Mucosa of stomach (tissue), 1 donor: ENCODE results near the gene DKKL1.
A peak's percentile ranks its signal among the peaks of the same experiment; 100 is the strongest.
"Not testable (repeated sequence)": the region's sequence is repeated elsewhere in the genome, so short reads cannot be mapped to it uniquely, and the experiment has no call there.

ENCODE experiments used
- H3K27me3 ChIP-seq: one replicate; pipeline ENCODE4 v1.7.0; 2013; ENCODE audit warnings: mild to moderate bottlenecking, low read length; ENCODE audit not compliant: control insufficient read depth, insufficient read depth
- H3K36me3 ChIP-seq: one replicate; pipeline ENCODE4 v1.7.0; 2013; ENCODE audit warnings: low read length; ENCODE audit not compliant: control insufficient read depth, insufficient read depth
- H3K4me1 ChIP-seq: one replicate; pipeline ENCODE4 v1.7.0; 2013; ENCODE audit warnings: mild to moderate bottlenecking, low read length; ENCODE audit not compliant: control insufficient read depth, insufficient read depth
- H3K4me3 ChIP-seq: one replicate; pipeline ENCODE4 v1.7.0; 2013; ENCODE audit warnings: low read length
- H3K9ac ChIP-seq: one replicate; pipeline ENCODE4 v1.7.0; 2013; ENCODE audit warnings: mild to moderate bottlenecking, low read length, moderate library complexity
- H3K9me3 ChIP-seq: one replicate; pipeline ENCODE4 v1.7.0; 2013; ENCODE audit warnings: mild to moderate bottlenecking, low read length, moderate library complexity; ENCODE audit not compliant: control insufficient read depth
- donor health status: Pancreatic carcinoma.

Gene DKKL1

DNA sequence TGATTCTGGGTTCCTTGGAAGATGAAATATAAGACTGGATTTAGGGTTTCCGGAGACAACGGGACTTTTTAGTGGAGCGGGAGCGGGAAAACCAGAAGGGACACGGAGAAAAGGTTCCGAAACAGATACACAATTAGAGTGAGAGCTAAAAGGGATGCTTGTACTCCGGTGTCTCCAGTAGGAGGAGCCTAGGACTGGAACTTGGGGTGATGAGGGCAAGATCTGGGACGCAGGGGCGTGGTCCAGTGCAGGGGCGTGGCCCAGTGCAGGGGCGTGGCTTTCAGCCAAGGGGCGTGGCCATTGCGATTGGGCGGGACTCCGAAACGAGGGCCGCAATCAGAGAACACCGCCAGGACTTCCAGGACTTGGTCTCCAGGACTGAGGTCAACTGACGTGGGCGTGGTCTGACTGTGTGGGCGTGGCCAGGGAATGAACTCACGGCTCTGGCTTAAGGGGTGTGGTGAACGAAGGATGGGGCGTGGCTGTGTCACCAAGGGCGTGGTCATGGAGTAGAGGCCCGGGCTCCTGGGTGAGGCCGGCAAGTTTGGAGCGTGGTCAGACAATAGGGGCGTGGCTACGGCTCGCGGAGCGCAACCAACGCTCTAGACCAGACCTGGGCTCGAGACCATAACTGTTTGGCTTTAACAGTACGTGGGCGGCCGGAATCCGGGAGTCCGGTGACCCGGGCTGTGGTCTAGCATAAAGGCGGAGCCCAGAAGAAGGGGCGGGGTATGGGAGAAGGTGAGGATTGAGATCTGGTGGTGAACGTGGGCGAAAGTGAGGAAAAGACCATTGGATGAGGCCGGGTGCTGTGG, at the start of gene DKKL1:
TSS of gene DKKL1 (plus strand) at position 610 of the 815 bp plus-strand sequence. CDS start at position 732, 122 bp downstream.
- Histone ChIP-seq H3K9me3 (no peaks in the 10 kb centered on the region), H3K36me3 (no peaks in the 10 kb centered on the region), H3K4me3 (no peak within 1 kb of the TSS), H3K9ac (peak within 1 kb of the TSS; percentile 53), H3K27me3 (peaks cover 16% of the 10 kb centered on the region), H3K4me1 (peaks cover 28% of the 10 kb centered on the region)

GRCh38 chr19:49315111-49315510, 48.6 kb upstream of the DKKL1 start:
- Histone ChIP-seq H3K4me3 (no peak overlapping the region), H3K9me3 (no peaks in the 10 kb centered on the region), H3K4me1 (no peaks in the 10 kb centered on the region), H3K9ac (no peak overlapping the region), H3K36me3 (no peaks in the 10 kb centered on the region), H3K27me3 (no peaks in the 10 kb centered on the region)

DNA sequence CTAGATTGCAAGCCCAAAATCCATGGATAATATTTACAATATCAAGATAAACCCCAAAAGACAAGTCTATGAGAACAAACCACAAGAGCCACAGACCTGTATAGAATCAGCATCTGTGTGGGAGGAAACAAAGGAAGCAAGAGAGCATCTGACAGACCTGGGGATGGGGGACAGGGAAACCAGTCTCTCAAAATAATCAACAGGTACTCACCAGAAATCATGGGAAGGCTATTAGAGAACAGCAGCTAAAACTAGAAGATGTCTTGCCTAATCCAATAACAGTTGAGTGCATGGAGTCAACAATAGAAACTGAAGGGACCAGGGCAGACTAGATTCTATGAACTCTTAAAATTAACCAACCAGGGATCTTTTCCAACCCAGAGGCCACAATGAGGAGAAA, 47.4 kb upstream of the DKKL1 start:
- H3K27me3 ChIP-seq = no peaks in the 10 kb centered on the region
- H3K4me1 ChIP-seq = no peaks in the 10 kb centered on the region
- no peaks in the 10 kb centered on the region for H3K9me3 ChIP-seq
- no peak overlapping the region for H3K4me3 ChIP-seq
- no peaks in the 10 kb centered on the region for H3K36me3 ChIP-seq
- no peak overlapping the region for H3K9ac ChIP-seq

DNA sequence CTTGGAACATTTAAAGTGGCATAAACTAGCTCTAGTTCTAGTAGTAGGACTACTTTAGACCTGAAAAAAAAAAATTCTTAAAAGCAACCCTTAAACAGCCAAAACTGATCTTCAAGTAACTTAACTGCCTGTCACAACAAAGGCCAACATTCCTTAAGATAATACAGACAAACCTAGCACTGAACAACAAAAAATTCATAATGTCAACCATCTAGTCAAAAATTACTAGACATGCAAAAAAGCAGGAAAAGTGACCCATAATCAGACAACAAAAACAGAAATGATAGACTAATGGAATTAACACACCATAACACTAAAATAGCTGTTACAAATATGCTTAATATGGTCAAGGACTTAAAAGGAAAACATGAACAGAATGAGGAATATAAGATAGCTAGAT, 45.4 kb upstream of the DKKL1 start:
- Histone ChIP-seq H3K27me3 (no peaks in the 10 kb centered on the region), H3K36me3 (no peaks in the 10 kb centered on the region), H3K9ac (no peak overlapping the region), H3K4me3 (no peak overlapping the region), H3K9me3 (no peaks in the 10 kb centered on the region), H3K4me1 (no peaks in the 10 kb centered on the region)

GRCh38 chr19:49324801-49325576, 38.7 kb upstream of the DKKL1 start, which contains the start of gene SLC6A16:
SLC6A16 (minus strand) TSS chr19:49325191; CDS start chr19:49311347, 13,844 bp downstream.
- no peaks in the 10 kb centered on the region for H3K36me3 ChIP-seq
- no peaks in the 10 kb centered on the region for H3K4me1 ChIP-seq
- H3K27me3 ChIP-seq = no peaks in the 10 kb centered on the region
- H3K9me3 ChIP-seq = no peaks in the 10 kb centered on the region
- no peak within 1 kb of the TSS for H3K9ac ChIP-seq
- H3K4me3 ChIP-seq = no peak within 1 kb of the TSS

DNA sequence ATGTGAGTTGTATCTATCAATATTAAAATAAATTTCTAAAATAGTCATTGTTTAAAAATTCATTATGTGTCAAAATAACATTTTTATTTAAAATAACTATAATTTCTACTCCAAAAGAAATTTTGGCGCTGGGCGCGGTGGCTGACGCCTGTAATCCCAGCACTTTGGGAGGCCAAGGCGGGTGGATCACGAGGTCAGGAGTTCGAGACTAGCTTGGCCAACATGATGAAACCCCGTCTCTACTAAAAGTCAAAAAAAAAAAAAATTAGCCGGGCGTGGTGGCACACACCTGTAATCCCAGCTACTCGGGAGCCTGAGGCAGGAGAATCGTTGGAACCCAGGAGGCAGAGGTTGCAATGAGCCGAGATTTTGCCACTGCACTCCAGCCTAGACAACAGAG, 37.9 kb upstream of the DKKL1 start:
- not testable (repeated sequence) for H3K36me3 ChIP-seq, H3K27me3 ChIP-seq, H3K4me1 ChIP-seq, H3K9ac ChIP-seq, H3K9me3 ChIP-seq, H3K4me3 ChIP-seq

- no peaks in the 10 kb centered on the region for H3K36me3 ChIP-seq
- no peak overlapping the region for H3K9ac ChIP-seq
- no peaks in the 10 kb centered on the region for H3K27me3 ChIP-seq
- no peaks in the 10 kb centered on the region for H3K9me3 ChIP-seq
- no peak overlapping the region for H3K4me3 ChIP-seq
- H3K4me1 ChIP-seq = no peaks in the 10 kb centered on the region
Measured at GRCh38 chr19:49326165-49326704, 37.4 kb upstream of the DKKL1 start.

GRCh38 chr19:49327878-49328544, 35.7 kb upstream of the DKKL1 start:
- Histone ChIP-seq H3K4me1 (no peaks in the 10 kb centered on the region), H3K27me3 (no peaks in the 10 kb centered on the region), H3K9me3 (no peaks in the 10 kb centered on the region), H3K9ac (no peak overlapping the region), H3K36me3 (no peaks in the 10 kb centered on the region), H3K4me3 (no peak overlapping the region)

- H3K4me1 ChIP-seq = no peaks in the 10 kb centered on the region
- H3K4me3 ChIP-seq = no peak overlapping the region
- H3K9ac ChIP-seq = no peak overlapping the region
- H3K36me3 ChIP-seq = no peaks in the 10 kb centered on the region
- no peaks in the 10 kb centered on the region for H3K27me3 ChIP-seq
- H3K9me3 ChIP-seq = no peaks in the 10 kb centered on the region
Measured at GRCh38 chr19:49328741-49329140, 34.9 kb upstream of the DKKL1 start.

DNA sequence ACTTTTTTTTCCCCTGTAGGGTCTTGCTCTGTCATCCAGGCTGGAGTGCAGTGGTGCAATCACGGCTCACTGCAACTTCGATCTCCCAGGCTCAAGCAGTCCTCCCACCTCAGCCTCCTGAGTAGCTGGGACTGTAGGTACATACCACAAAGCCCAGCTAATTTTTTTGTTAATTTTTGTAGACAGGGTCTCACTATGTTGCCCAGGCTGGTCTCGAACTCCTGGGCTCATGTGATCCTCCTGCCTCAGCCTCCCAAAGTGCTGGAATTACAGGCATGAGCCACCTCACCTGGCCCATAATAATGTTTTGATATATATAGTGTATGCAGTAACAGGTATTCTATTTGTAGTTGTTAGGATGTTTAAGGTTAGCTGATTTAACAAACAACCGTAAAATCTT, 32.5 kb upstream of the DKKL1 start:
- H3K4me3 ChIP-seq, H3K4me1 ChIP-seq, H3K36me3 ChIP-seq, H3K9me3 ChIP-seq, H3K9ac ChIP-seq, H3K27me3 ChIP-seq: not testable (repeated sequence)

DNA sequence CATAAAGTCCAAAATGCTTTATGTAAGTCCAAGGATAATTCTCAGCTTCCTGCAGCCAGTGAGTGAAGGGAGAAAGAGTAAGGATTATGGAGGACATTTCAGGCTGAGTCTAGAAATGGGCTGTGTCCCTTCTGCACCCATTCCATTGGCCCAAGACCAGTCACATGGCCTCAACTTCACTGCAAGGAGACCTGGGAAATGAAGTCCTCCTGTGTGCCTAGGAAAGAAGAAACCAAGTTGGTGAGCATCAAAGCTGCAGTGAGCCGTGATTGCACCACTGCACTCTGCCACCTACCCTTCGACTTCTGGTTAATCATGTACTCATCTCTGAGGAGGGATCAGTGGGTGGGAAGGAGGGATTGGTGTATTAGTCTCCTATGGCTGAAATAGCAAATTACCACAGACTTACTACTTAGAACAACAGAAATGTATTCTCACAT, 32.0 kb upstream of the DKKL1 start:
- H3K36me3 ChIP-seq = no peaks in the 10 kb centered on the region
- no peak overlapping the region for H3K9ac ChIP-seq
- no peaks in the 10 kb centered on the region for H3K9me3 ChIP-seq
- no peaks in the 10 kb centered on the region for H3K27me3 ChIP-seq
- H3K4me1 ChIP-seq = no peaks in the 10 kb centered on the region
- H3K4me3 ChIP-seq = no peak overlapping the region
